SK-MEL-5 (cell line): Measurements from ENCODE around the gene DDIT3. TPM values are rescaled to one million over a fixed set of nuclear protein-coding genes. Genes with fewer than 3 reads are reported as not detected.
"Not testable (repeated sequence)": the region's sequence is repeated elsewhere in the genome, so short reads cannot be mapped to it uniquely, and the experiment has no call there.

Source experiments
- DNase-seq: peaks from one replicate; pipeline ENCODE4 v3.0.0-alpha.2; 2016; ENCODE audit warnings: low read depth, low spot score
- in situ Hi-C: cut with HindIII; loops from 2 replicates; pipeline ENCODE4 v1.10.0; 2016; ENCODE audit warnings: low sequenced_read_pairs, high pct_unique_total_duplicates, low pct_unique_long_range_greater_than_20kb
- polyA plus RNA-seq, 2 experiments: library from polyadenylated mRNA; depleted of rRNA; stranded (reverse); fragments of >200 nt; gene quantifications; 2 replicates each; pipeline ENCODE4 v1.2.3, GENCODE V29; 2015
- total RNA-seq: library from RNA; depleted of rRNA; stranded (reverse); fragments of >200 nt; shearing (Covaris generic); gene quantifications from 2 replicates; pipeline ENCODE4 v1.2.3, GENCODE V29; 2014; rRNA removed

The DDIT3 gene, protein sequence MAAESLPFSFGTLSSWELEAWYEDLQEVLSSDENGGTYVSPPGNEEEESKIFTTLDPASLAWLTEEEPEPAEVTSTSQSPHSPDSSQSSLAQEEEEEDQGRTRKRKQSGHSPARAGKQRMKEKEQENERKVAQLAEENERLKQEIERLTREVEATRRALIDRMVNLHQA
- 103 and 117 TPM in 2 replicates for total RNA-seq
- 66.0 and 67.8 TPM in 2 replicates for polyA plus RNA-seq (2015; cell fraction: cytosol; rRNA removed)
- polyA plus RNA-seq (2015; cell fraction: nucleus; rRNA removed), result 312 and 378 TPM in 2 replicates

DNA sequence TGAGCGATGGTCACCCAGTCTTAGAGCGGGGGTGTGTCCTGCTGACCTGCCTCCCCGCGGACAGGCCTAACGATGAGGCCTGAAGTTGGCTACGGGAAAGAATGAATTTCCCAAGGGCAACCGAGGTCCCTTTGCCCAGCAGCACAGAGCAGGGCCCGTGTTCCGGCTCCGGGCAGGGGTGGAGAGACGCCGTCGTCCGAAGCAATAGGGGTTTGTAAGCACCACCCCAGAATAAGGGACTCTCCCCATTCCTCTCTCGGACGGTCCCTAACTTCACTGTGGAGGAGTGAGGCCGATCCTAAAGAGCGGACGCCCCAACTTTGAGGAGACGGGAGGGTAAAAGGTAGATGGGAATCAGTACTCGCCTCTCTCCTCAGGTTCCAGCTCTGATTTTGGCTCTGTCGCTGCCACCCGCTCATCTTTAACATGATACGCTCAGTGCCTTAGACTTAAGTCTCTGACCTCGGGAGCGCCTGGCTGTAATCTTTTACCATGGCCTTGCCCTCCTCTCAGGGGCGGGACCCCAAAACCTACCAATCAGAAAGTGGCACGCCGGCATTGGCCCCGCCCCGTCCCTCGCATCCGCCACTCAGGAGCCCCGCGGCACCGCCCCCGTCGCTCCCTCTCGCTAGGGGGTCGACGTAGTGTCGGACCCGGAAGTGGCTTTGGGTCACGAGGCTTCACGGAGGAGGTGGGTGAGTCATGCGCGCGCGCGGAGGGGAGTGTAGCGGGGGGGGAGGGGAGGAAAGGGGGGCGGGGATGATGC lies at the start of gene DDIT3:
DDIT3 (minus strand) TSS at position 462 of the 766 bp plus-strand sequence. CDS start 3,108 bp downstream, outside the sequence.
- in situ Hi-C loops, result no loop called here
- peak; percentile 99 for DNase-seq

DNA sequence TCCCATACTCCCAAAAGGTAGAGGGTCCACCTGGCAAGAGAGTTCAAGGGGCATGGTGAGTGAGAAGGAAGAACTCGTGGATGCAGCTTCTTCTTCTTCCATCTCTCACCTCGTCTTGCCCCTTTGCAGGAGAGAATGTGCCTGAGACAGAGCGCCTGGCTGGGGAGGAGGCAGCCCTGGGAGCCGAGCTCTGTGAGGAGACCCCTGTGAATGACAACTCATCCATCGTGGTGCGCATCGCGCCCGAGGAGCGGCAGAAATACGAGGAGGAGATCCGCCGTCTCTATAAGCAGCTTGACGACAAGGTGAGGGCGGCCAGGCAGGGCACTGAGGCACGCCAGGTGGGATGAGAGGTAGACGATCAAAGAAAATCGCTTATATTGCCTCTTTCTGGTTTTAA lies 49.5 kb upstream of the DDIT3 start:
- DNase-seq, result no peak
- in situ Hi-C loops, result no loop called here

DNA sequence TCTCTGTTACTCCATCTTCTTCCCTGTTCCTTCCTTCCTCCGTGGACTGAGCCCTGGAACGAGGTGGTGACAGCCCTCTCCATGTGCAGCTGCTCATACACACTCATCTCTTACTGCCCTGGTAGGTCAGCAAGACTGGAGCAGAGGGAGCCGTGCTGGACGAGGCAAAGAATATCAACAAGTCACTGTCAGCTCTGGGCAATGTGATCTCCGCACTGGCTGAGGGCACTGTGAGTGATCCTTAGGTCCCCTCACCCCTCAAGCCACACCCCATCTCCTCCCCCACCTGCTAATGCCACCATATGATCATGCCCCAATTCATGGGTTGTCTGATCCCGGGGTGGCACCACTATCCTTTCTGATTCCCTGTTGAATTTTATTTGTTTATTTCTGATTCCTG lies 48.5 kb upstream of the DDIT3 start:
- DNase-seq, result no peak
- in situ Hi-C loops, result no loop called here

DNA sequence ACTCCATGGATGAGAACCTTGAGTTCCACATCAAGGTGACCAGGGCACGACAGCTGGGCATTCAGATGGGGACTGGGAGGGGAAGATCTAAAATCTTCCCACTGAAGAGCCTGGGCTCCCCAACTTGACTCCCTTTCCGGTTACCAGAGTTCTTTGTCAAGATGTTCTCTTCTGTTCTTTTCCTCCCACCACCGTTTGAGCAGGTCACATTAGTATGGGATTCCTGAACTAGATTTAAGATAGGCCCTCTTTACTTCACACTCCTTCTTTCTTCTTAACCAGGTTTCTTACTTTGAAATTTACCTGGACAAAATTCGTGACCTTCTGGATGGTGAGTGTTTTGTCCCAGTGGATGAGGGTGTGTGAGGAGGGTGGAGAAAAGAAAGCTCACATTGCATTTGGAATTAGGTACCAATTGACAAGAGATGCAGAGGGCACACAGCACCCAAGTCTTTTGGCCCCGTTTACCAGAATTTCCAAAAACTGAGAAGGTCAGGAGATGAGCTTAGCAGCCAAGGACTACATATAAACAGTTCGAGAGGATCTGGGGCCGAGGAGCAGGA lies 43.9 kb upstream of the DDIT3 start:
- in situ Hi-C loops, result no loop called here
- no peak for DNase-seq

DNA sequence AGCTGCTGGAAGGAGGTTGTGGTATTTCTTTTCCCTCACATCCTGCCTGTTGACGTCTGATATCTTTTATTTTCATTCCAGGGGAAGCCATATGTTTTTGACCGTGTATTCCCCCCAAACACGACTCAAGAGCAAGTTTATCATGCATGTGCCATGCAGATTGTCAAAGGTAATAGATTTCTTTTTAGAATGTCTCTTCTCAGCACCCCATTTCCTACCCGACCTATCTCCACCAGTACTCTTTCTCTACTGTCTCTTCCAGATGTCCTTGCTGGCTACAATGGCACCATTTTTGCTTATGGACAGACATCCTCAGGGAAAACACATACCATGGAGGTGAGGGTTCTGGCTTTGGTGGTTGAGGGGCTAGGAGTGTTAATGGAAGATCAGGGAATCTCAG lies 43.0 kb upstream of the DDIT3 start:
- in situ Hi-C loops, result no loop called here
- no peak for DNase-seq

DNA sequence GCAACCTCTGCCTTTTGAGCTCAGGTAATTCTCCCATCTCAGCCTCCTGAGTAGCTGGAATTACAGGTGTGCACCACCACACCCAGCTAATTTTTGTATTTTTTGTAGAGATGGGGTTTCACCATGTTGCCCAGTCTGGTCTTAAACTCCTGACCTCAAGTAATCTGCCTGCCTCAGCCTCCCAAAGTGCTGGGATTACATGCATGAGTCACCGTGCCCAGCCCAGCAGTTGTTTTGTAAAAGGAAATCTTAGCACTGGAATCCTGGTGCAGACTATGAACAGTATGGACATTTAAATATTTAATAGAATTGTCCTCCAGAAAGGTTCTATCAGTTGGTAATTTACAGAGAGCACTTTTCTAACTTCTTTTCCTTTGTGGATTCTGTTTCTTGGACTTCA lies 40.8 kb upstream of the DDIT3 start:
- DNase-seq, in situ Hi-C loops: not testable (repeated sequence)

DNA sequence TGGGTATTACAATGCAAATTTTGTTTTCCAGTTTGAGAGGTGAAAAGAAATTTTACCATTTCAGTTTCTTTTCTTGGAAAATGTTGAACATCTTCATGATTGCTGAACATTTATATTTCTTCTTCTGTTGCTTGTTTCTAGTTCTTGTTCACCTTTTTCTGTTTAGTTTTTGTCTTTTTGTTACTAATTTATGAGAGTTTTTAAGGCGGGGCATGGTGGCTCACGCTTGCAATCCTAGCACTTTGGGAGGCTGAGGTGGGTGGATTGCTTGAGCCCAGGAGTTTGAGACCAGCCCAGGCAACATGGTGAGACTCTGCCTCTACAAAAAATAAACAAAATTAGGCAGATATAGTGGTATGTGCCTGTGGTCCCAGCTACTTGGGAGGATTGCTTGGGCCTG lies 40.2 kb upstream of the DDIT3 start:
- in situ Hi-C loops, result no loop called here
- no peak for DNase-seq

DNA sequence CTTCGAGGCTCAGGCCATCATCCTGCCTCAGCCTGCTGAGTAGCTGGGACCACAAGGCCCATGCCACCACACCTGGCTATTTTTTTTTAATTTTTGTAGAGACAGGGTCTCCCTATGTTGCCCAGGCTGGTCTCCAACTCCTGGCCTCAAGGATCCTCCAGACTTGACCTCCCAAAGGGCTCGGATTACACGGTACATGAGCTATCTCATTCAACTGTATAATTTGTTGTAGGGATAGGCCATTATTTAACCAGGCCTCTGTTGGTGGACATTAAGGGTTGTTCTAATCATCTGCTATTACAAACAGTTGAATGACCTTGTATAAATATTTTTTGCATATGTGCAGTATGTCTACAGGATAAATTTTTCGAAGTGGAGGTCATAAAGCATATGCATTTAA lies 38.5 kb upstream of the DDIT3 start:
- DNase-seq, result no peak

DNA sequence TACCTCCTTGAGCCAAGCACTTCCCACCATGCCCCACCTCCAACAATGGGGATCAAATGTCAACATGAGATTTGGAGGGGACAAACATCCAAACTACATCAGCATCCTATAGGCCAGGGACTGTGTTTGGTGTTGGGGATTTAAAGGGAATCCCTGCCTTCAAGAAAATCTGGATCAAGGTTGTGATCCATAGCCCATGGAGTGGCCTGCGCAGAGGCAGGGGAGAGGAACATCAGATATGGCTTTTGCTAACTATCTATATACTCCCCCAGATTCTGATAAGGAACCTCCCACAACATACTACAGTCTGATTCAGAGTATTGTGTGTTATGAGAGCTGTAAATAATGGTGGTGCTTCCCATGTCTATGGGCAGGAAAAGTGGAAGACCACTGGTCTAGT lies 34.6 kb upstream of the DDIT3 start:
- in situ Hi-C loops, result no loop called here
- no peak for DNase-seq

More for the DNA sequence above, 38.5 kb upstream of the DDIT3 start:
- in situ Hi-C loops, result no loop called here

DNA sequence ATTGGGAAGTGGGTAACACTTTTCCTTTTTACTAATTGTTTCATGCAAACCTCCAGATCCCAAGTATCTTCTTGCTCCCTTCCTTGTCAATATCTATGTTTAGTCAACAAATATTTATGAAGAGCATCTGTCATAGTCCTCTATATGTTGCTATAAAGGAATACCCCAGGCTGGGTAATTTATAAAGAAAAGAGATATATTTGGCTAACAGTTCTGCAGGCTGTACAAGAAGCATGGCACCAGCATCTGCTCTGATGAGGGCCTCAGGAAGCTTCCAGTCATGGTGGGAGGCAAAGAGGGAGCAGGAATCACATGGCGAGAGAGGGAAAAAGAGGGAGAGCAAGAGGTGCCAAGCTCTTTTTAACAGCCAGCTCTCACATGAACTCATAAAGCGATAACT lies 34.1 kb upstream of the DDIT3 start:
- in situ Hi-C loops, result no loop called here
- DNase-seq, result no peak

DNA sequence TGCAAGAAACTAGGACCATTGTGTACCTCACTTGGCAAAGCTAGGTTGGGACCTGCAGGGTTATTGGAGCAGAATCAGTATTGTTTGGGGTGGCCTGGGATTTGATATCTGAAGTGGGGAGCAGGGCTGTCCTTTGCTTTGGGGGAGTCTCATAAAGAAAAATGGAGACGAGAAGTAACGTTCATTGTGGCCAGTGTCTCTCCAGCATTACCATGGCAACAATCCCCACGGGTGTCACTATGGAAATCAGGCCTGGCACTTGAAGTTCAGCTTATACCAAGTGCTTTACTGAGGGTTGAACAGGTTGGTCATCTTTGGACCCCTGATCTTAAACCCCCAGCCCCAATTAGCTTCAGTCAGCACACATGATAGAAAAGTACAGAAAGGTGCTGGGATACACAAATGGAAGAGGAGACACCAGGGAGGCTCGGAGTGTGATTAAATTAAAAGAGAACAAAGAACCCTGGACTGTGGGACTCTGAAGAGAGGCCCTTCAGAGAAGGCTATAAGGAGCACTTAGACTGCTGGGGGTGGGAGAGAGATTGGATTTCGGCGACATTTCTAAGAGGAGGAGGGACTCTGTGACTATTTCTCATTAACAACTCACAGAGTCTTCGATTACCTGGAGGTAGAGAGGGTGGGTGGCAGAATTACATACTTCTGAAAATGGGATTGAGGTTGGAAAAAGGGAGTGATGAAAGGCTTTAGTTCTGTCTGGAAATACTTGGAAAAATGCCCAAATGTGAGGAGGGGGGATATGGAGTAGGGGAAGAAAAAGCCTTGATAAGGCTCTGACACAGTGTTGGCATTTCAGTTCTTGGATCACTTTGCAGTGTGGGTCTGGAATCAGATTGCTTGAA lies 33.3 kb upstream of the DDIT3 start:
- DNase-seq, result no peak
- in situ Hi-C loops, result no loop called here

DNA sequence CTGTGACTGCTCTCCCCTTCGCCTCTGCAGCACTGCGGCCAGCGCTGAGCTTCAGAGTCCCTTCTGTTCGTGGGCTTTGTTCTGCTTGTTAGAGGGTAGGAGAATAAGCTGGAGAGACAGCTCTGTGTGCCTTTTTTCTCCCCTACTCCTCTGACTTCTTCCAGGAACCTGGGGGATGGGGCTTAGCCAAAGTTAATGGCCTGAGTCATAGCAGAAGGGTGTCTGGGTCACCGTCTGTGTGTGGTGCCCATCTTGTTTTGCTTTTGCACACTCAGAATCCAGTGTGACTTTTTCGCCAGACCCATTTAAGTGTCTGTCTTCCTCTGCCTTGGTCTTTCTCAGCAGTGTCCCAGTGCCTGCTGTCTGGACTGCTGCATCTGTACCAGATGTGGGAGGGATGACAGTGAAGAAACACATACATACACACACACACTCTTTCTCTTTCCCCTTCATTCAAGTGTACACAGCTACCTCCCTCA lies 32.6 kb upstream of the DDIT3 start:
- in situ Hi-C loops, result no loop called here
- DNase-seq, result no peak

DNA sequence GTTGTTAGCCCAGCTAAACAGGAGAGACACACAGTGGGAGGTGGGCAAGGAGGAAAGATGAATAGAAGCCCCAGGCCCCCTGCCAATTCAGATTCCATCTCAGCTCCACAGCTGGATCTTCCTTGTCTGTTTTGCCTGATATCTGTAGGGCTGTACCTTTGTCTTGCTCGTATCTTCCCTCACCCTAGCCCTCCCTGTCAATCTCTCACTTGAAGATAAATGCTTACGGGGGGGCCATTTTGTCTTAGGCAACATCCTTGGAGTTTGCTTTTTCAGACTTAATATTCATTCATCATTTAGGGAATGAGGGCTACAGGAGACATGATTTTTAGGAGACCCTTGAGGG lies 32.0 kb upstream of the DDIT3 start:
- in situ Hi-C loops, result no loop called here
- no peak for DNase-seq

DNA sequence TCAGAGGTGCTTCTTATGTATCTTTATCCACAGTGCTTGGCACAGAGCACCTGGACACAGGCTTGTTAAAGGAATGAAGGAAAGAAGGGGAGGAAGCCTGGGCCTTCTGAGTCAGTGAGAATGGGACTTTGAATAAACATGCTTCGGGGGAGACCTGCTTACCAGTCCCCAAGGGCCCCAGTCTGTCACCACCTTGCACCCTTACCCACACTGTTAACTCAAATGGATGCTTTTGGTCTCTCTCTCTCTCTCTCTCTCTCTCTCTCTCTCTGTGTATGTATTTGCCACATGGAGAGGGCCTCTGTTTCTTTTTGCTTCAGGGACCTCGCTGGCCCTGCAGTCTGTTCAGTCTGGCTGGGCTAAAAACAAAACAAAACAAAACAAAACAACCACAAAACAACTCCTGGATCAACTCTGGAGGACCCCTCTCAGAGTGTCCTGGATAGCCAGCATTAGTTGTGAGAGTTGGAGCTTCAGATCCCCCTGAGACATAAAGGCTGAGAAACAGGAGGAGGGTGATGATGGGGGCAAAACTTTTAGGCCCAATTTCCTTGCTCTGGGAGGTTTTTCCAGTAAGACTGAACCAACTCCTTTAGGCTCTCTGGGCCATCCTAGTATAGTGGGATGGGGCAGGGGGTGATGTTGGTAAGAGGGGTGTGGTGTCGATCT lies 31.5 kb upstream of the DDIT3 start:
- in situ Hi-C loops, result no loop called here
- DNase-seq, result no peak

DNA sequence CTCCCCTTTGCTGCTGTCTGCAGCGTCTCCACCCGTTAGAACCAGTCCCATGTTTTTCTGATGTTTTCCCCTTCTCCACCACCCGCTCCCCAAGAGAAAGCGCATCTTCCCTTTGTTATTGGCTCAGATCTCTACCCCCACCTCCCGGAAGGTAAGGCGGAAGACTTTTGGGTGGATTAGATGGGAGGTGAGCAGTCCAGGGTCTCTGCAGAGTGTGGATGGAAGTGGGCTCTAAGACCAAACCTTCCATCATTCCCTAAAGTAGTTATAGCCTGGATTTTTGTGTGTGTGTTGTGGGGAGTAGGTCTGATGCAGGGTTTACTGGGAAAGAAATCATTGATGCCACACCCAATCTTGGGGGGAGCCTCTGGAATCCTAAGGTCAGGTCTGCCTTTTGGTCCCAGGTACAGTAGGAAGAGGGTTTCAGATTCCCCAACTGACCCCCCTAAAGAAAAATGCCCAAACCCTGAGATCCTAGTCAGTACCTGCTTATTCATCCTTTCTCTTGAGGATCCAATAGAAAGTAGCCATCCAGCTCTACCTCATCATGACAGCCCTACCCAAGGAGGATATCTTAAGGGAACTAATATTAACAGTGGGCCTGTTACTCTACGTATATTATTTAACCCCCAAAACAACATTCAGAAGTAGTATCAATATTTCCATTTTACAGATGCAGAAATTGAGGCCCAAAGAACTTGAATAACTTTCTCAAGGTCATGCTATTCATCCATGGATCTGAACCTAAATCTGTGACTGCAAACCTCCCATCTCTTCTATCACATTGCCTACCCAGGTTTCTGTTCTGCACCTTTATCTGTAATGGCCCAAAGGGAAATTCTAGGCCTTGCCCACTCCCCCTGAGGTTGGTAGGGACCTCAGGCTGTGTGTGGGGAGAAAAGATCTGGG lies 30.6 kb upstream of the DDIT3 start:
- no peak for DNase-seq
- in situ Hi-C loops, result no loop called here

DNA sequence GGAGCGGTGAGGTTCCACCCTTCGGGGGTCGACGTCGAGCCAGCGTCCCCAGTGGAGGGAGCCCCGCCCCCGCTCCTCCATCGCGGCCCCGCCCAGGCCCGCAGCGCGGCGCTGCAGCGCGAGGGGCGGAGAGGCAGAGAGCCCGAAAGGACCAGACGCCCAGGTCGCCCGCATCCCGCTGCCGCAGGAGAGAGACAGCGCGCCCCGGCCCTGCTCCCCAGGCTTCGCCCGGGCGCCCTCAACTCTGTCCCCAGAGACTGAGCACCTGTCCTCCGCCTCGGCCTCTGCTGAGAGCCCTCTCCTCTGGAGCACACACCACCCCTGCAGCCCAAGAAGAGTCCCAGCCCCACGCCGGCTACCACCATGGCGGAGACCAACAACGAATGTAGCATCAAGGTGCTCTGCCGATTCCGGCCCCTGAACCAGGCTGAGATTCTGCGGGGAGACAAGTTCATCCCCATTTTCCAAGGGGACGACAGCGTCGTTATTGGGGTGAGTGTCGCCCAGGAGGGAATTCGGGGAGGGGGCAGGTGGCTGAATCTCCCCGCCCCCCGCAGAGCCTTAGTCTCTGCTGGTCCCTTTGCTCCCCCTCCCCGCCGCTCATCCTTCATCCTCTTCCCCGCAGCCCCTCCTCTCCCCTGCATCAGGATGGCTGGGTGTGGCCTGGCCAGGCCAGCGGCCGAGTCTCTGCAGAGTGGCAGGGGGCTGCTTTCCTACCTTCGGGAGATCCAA lies 29.8 kb upstream of the DDIT3 start, which contains the start of gene KIF5A:
KIF5A (plus strand) TSS at position 136 of the 732 bp plus-strand sequence; CDS start at position 364, 228 bp downstream.
- in situ Hi-C loops, result no loop called here
- peak; percentile 38 for DNase-seq
